ENCODE measurements around the gene SLC16A2.

- TF ChIP-seq CTCF (IDR thresholded peaks at IDR 0.05) (no peak), POLR2A (IDR thresholded peaks at IDR 0.05) (no peak)
These were observed 29.6 kb downstream of the SLC16A2 start for GRCh38 chrX:74450803-74451449.

All from body of pancreas (tissue), 4 donors.